ENCODE results near the gene APOLD1.
"Not testable (repeated sequence)": the region's sequence is repeated elsewhere in the genome, so short reads cannot be mapped to it uniquely, and the experiment has no call there.

APOLD1 gene

DNA sequence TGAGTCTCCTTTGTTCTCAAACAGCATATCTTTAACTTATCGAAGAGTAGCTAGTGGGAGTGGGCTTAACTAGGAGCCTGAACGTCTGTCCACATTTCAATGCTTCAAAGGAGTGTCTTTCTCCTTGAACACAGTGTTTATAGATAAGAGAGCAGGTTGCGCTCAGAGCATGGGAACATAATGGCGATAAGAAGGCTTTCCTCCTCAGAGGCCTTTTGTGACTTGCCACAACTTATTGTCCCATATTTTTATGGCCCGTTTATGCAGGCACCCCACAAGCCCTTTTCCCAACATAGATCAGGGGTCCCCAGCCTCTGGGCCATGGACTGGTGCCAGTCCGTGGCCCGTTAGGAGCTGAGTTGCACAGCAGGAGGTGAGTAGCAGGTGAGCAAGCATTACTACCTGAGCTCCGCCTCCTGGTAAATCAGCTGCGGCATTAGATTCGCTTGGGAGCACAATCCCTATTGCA is 25.1 kb downstream of the APOLD1 start:
- DNase-seq: no peak

DNA sequence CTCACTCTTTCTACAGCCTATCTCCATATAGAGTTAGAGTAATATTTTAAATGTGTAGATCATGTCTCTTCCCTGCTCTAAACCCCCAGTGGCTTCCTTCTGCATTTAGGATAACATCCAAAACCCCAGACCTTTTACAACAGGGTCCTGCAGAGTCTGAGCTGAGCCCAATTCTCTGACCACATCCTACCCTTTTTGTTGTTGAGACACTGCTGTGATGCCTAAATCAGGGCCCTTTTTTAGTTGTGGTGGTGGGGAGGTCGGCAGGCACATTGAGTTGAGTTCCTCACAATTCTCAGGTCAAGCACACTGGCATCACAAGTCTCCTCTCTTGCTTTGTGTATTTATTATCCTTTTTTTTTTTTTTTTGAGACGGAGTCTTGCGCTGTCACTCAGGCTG is 25.9 kb downstream of the APOLD1 start:
- no peak for DNase-seq

DNA sequence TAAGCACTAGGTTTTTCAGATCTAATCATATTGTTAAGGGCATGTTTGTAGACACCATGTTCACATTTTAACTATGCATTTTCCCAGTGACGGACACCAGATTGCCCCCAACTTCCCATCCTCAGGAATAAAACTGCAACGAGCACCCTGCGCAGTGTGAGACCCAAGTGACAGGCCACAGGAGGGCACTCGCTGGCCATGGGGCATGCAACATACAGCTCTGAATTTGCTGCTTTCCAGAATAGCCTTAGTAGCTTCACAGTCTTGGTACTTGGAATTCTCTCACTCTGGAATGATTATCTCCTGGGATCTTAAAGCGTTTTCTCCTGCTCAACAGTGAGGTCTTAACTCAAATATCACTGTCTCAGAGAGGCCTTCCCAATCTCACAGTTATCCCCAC is 26.7 kb downstream of the APOLD1 start:
- DNase-seq: no peak

DNA sequence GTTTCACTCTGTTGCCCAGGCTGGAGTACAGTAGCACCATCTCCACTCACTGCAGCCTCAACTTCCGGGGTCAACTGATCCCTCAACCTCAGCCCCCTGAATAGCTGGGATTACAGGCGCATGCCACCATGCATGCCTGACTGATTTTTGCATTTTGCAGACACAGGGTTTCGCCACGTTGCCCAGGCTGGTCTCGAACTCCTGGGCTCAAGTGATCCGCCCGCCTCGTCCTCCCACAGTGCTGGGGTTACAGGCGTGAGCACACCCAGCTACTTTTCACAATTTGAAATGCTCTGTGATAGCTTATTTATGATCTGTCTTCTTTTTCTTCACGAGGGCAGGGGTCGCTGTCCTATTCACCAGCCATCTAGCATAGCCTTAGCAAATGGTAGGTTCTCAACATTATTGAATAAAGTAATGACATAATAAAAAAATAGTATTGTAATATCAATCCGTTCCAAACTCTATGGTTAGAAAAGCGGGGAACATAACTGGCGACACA is 27.2 kb downstream of the APOLD1 start:
- DNase-seq: no peak

DNA sequence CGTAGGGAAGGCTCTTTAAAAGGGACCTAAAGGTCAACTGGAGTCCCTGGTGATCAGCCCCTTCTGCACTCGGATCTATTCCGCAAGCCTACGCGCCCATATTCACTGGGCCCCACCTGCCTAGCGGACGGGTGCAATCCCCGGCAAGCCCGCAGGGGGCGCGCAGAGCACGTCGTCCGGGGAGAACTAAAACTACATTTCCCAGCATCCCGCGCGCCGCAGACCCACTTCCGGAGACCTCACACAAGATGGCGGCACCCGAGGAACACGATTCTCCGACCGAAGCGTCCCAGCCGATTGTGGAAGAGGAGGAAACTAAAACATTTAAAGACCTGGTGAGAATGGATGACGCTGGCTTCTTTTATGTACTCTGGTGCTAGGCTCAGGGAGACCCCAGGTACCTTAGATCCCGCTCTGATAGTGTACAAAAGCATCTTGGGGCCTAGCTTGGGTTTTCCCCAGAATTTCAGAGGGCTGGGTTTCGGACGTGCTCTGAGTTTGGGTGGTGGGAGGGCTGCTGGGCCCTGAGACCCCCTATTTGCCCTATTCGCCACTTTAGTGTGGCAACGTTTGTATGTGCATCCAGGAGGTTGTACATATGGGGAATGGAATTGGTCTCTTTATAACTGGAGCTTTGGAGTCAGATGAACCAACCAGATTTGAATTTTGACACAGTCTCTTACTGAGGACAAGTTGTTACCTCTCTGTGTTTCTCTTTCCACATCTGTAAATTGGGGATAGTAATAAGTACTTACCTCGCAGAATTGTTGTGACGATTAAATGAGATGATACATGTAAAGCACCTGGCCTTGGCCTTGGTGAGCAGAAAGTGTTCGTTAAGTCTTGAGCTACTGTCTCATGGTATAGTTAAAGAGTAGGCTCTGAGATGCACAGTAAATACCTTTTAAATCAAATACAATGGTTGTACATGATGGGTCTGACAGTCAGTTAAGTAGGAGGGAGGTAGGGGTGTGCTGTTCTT is 28.0 kb downstream of the APOLD1 start, which contains the start of gene DDX47:
Gene DDX47 (plus strand): TSS at position 227 of the 982 bp plus-strand sequence. CDS start 22 bp downstream, at position 249.
- peak; percentile 88 to 97 (median 94) for DNase-seq

DNA sequence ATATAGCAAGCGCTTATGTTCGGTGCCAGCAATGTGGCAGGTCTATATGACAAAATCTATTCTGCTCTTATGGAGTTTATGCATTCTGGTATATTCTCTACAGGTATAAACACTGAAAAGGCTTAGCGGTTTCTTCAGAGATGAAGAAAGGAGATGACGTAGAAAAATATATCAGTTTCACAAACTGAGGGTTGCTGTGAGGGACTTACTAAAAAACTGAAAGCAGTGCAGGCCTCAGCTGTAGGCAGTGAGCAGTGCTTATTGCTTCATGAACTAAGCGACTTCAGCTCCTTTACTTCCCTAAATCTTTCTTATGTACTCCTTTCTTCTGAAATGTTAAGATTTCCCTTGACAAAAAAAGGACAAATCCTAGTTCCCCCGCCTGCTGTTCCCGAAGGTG is 32.2 kb downstream of the APOLD1 start:
- no peak for DNase-seq

DNA sequence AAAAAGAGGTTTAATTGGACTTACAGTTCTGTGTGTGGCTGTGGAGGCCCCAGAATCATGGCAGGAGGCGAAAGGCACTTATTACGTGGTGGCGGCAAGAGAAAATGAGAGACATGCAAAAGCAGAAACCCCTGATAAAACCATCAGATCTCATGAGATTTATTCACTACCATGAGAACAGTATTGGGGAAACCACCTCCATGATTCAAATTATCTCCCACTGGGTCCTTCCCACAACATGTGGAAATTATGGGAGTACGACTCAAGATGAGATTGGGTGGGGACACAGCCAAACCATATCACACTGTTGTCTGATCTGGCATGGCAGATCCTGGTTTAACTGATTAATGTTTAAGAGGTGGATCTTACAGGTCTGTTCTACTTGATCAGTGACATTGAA is 33.2 kb downstream of the APOLD1 start:
- DNase-seq: no peak

DNA sequence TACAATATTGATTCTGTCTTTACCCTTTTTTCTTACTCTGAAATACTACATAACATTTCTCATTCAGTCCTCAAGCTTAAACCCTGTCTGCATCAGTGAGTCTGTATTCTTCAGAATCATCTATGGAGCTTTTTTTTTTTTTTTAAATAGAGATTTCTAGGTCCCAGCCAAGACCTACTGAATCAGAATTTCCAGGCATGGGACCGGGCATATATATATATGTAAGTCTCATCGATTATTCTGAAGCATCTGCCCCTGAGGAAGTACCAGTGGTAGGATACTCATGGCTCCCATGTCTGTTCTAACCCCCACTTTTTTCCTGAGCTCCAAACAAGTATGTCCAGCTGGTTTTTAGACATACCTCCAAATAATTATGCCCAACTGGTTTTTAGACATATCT is 33.8 kb downstream of the APOLD1 start:
- DNase-seq: no peak

DNA sequence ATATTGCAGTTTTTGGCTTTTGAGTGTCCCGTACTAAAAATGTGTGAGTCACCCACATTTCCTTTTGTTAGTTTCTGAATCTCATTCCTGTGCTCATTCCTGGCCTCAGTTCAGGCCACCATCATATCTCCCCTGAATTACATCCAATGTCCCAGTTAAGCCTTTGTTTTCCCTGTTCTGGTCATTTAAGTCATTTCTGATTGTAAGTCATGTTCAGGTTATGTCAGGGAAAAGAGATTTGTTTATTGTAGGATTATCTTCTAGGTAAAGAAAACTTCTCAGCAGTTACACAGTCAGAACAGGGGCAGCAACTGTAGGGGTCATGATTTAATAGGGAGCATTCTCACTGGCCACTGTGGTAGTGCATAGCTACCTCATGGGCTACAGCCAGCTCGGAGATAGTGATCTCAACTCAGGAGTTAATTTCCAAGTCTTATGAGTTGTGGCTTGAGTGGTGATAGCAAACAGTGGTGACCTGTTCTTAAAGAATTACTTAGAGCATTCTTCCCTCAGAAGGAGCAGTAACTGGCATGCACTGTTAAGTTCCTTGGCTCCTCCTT is 34.4 kb downstream of the APOLD1 start:
- DNase-seq: no peak

DNA sequence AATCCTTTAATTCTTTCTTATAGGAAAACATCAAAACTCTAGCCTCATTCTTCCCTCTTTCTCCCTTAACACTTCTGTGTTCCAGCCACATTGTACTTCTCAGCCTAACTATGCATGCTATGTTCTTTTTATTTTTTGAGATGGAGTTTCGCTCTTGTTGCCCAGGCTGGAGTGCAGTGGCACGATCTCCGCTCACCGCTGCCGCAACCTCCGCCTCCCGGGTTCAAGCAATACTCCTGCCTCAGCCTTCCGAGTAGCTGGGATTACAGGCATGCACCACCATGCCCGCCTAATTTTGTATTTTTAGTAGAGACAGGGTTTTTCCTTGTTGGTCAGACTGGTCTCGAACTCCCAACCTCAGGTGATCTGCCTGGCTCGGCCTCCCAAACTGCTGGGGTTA is 34.9 kb downstream of the APOLD1 start:
- DNase-seq: not testable (repeated sequence)

DNA sequence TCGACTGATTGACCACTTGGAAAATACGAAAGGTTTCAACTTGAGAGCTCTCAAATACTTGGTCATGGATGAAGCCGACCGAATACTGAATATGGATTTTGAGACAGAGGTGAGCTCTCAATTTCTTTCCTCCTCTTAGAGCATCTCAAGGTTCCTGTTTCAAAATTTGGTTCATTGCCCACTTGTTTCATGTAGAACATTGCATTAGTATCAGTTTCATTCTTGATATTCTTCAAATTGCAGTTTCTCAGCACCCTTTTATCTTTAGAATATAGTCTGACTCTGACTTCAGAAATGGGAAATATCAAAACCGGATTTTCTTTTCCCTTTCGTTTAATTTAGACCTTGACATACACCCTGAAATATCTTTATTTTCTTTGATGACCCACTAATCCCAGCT is 36.5 kb downstream of the APOLD1 start:
- no peak for DNase-seq

DNA sequence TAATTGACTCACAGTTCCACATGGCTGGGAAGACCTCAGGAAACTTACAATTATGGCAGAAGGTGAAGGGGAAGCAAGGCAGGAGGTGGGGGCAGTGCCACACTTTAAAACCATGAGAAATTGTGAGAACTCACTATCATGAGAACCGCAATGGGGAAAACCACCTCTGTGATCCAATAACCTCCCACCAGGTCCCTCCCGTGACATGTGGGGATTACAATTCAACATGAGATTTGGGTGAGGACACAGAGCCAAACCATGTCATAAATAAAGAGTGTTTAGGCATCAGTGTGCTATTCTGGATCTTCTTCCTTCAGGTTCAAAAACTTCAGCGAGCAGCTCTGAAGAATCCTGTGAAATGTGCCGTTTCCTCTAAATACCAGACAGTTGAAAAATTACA is 37.4 kb downstream of the APOLD1 start:
- no peak for DNase-seq

DNA sequence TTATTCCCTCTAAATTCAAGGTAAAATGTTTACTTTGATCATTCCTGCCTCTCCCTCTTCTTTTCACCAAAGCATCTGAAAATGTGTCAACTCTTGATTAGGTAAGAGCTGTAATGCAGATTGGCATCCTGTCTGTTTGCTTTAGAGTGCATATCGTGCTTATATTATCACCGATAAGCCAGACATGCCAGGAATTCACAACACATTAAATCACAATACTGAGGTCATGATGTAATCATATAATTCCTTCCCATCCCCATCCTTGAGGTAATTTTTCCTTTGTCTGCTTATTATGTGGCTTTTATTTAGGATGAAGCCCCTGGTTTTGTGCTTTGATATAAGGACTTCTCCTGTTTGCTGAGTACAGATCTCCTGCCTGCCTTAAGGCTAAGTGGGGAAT is 37.8 kb downstream of the APOLD1 start:
- no peak for DNase-seq

DNA sequence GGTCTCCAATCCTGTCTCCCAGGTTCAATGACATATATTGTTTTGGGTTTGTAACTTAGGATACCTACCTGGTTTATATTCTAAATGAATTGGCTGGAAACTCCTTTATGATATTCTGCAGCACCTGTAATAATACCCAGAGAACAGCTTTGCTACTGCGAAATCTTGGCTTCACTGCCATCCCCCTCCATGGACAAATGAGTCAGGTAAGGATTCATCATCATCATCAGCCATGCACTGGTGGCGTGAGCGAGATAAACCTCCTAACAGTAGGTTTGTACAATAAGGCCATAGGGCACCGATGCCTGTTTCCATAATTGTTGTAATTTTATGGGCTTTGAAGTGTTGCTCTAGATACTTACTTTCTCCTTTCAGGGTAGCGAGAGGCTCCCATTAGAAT is 38.4 kb downstream of the APOLD1 start:
- DNase-seq: no peak

DNA sequence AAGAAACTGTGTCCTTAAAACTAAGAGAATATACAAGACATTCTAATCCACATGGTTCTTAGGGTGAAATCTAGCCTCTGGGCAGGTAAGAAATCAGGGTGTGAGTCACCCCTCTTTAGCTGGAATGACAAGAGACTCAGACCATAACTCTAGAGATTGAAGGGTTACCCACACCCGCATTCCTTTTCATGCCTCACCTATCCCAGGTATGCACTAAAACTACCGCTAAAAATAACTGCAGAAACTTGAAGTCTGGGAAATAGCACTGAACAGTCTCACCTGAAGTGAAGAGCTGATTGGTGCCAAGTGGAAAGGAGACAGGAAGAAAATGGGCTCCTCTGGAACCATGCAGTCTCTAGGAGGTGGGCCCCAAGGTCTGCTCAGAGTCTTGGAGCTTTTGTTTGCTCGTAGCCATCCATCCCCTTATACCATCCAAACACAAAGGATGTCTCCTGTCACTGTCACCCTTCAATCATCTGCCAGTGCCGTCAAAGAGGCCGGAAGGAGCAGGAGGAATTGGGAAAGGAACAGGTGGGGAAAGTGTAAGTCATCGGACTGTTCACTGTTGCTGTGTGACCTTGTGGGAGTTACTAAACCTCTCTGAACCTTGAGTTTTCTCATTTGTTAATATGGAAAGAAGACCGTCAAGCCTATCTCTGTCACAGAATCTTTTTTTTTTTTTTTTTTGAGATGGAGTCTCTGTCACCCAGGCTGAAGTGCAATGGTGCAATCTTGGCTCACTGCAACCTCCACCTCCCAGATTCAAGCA is 50.1 kb downstream of the APOLD1 start:
- no peak for DNase-seq

DNA sequence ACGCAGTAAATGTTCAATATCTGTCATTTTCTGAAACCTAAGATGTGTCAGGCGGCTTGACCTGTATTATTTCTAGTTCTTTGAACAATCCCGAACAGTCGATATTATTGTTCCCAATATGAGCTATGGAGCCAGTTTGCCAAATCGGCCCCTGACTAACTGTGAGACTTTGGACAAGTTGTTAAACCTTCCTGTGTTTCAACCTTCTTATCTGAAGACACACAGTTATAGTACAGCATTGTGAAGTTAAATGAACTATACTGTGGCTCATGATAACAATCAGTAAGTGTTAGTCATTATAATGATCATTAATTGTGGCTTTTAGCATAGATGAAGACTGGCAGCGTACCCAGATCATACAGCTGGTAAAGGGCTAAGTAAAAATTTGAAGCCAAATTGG is 51.1 kb downstream of the APOLD1 start:
- no peak for DNase-seq

DNA sequence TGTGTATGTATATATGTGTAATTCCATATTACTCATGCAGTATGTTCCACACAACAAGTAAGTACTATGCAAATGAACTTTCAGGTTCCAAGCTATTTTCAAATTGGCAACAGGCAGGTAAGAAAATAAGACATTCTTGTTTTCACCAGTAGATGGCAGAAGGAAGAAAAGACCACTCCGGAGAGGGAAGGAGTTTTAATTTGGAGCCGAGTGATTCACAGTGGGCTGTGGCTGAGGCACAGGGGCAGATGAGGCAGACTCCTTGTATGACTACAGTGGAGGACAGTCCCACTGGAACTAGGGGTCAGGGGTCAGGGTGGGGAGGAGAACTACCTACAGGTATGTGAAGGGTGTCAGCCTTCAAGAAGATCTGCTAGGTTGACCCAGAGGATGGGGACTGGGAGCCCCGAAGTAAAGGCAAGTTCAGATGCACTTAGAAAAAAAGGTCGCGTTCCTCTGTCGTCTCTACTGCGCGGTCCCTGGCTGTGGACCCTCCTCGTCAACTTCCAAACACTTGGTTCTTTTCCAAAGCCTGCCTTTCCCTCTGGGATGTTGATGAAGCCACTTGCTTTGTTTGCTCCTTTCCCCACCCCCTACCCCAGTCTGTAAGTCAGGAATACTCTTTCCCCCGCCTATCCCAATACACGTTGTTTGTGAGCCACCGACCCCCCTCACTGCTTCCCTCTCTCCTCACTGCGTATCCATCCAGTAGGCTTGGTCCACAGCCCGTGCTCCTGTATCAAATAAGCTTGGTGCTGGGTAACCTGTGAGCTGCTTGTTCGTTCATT is 51.8 kb downstream of the APOLD1 start:
- DNase-seq: peak in 5 of 6 experiments; percentile 2 to 68 (median 25)

DNA sequence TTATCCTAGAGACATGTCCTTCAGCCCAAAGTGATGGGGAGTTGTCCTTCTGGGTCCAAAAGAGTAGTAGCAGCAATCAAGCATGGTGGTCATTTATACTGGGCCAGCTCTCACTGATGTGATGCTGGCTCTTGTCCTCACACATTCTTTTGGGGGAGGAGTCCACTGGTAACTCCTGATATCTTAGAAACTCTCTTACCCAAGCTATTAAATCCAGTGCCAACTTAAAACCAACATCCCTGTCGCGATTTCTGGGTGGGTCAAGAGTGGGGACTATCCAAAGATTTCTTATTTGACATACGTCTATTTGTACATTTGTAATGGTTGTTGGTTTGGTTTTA is 52.3 kb downstream of the APOLD1 start:
- DNase-seq: no peak

DNA sequence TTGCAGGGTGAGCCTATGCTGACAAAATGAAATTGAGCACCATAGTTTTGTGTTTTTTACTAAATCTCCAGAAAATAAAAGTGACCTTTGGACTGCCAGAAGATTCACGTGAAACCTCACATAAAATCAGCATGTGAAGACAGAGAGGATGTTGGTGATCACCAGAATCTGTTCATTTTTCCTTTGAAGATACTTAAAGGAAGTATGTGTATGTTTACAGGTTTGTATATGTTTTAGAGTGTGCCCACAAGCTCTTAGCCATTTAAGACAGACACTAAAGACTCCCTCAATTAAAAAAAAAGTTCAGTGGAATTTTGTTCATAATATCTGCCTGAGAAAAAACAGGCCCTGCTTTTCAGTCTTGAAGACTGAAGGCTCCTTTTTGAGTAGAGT is 53.5 kb downstream of the APOLD1 start:
- peak in 2 of 6 experiments; percentile 50 to 51 for DNase-seq

DNA sequence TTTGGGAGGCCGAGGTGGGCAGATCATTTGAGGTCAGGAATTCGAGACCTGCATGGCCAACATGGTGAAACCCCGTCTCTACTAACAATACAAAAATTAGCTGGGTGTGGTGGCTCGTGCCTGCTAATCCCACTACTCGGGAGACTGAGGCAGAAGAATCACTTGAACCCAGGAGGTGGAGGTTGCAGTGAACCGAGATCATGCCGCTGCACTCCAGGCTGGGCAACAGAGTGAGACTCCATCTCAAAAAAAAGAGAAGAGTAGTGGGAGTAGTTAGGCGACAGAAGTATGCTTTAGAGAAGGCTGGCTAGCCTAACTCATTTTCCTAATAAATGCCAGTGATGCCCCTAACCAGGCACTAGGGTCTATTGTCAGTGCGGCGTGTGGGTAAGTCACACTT is 54.0 kb downstream of the APOLD1 start:
- DNase-seq: not testable (repeated sequence)

DNA sequence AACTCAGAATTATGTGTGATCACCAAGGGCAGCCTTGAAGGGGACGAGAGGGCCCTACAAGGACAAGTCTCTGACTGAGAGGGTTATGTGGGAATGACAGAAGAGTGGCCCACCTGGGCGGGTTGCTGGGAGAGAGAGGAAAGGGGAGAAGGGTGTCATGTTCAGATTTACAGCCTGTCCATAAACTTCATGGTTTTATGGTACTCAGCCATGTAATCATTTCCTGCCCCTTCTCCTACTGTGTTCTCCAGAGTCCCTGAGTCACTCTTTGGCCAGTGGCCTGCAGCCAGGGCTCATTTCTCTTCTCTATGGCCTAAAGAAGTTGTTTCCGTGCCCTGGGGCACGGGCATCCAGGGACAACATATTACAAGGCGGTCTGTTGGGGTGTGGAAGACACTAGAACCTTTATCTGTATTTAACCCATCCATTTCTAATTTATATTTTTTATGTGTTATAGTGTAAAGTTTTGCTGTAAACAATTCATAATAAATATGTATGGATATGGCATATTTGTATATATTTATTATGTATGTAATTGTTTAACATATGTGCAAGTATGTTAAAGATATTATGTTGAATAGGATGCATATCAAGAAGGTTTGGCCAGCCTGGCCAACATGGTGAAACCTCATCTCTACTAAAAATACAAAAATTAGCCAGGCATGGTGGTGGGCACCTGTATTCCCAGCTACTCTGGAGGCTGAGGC is 54.6 kb downstream of the APOLD1 start:
- DNase-seq: no peak

DNA sequence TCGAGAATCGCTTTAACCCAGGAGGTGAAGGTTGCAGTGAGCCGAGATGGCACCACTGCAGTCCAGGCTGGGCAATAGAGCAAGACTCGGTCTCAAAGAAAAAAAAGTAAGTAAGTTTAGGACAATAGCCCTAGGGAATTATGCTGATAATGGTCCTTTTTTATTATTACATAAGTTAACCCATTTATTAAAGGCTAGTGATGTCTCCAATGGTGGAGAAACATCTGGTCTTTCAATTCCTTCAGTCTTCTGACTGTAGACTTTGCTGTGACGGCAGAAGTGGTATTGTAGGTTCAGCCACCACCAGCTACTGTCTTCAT is 55.1 kb downstream of the APOLD1 start:
- DNase-seq: no peak

Data from stimulated activated naive CD4-positive, alpha-beta T cell (primary cell).